HepG2 (cell line): Measurements from ENCODE around the gene VAV2. TPM values are rescaled to one million over a fixed set of nuclear protein-coding genes. Genes with fewer than 3 reads are reported as not detected.
A peak's percentile ranks its signal among the peaks of the same experiment; 100 is the strongest.

Experiments
- ARID2 ChIP-seq: sonication (generic); formaldehyde crosslinking; IDR thresholded peaks from 2 replicates; pipeline ENCODE4 v1.8.1; 2022; ENCODE audit warnings: mild to moderate bottlenecking, missing genetic modification reagents, borderline replicate concordance
- FOXK2 ChIP-seq: fragments of 450-650 bp; IDR thresholded peaks from 2 replicates; pipeline ENCODE4 v1.6.1; 2016
- GTF2F1 ChIP-seq: fragments of 150-350 bp; IDR thresholded peaks from 2 replicates; pipeline ENCODE4 v1.6.1; 2014; ENCODE audit warnings: low read length
- KDM2A ChIP-seq: sonication (generic); formaldehyde crosslinking; IDR thresholded peaks from 2 replicates; pipeline ENCODE4 v1.4.0; 2020; ENCODE audit warnings: low read depth, missing genetic modification reagents, borderline replicate concordance
- MEF2D ChIP-seq: sonication (generic); formaldehyde crosslinking; IDR thresholded peaks from 2 replicates; pipeline ENCODE4 v1.5.1; 2020; ENCODE audit warnings: mild to moderate bottlenecking, missing genetic modification reagents
- PHF21A ChIP-seq: sonication (generic); formaldehyde crosslinking; IDR thresholded peaks from 2 replicates; pipeline ENCODE4 v1.5.0; 2020; ENCODE audit warnings: mild to moderate bottlenecking, missing genetic modification reagents
- PHF5A ChIP-seq: IDR thresholded peaks from one replicate; pipeline ENCODE4 v1.6.1; 2018; ENCODE audit warnings: low read depth, missing genetic modification reagents; ENCODE audit not compliant: unreplicated experiment
- RBFOX2 ChIP-seq: fragments of 200-400 bp; formaldehyde crosslinking; IDR thresholded peaks from 2 replicates; pipeline ENCODE4 v1.6.1; 2017; ENCODE audit warnings: low read depth, mild to moderate bottlenecking, low read length
- REPIN1 ChIP-seq: sonication (generic); formaldehyde crosslinking; IDR thresholded peaks from 2 replicates; pipeline ENCODE4 v1.8.0; 2022; ENCODE audit warnings: missing genetic modification reagents, low read depth, mild to moderate bottlenecking, borderline replicate concordance
- SAP130 ChIP-seq: IDR thresholded peaks from 2 replicates; pipeline ENCODE4 v1.6.1; 2016; ENCODE audit warnings: low read depth
- ZFP37 ChIP-seq: sonication (generic); formaldehyde crosslinking; IDR thresholded peaks from 2 replicates; pipeline ENCODE4 v1.4.0; 2020; ENCODE audit warnings: missing genetic modification reagents, borderline replicate concordance
- ZFP82 ChIP-seq: sonication (generic); formaldehyde crosslinking; IDR thresholded peaks from 2 replicates; pipeline ENCODE4 v1.5.1; 2020; ENCODE audit warnings: mild to moderate bottlenecking, missing genetic modification reagents, borderline replicate concordance
- ZNF264 ChIP-seq: sonication (generic); formaldehyde crosslinking; IDR thresholded peaks from 2 replicates; pipeline ENCODE4 v1.4.0; 2020; ENCODE audit warnings: missing genetic modification reagents
- ZNF34 ChIP-seq: sonication (generic); formaldehyde crosslinking; IDR thresholded peaks from 2 replicates; pipeline ENCODE4 v1.4.0; 2020; ENCODE audit warnings: mild to moderate bottlenecking, missing genetic modification reagents, borderline replicate concordance
- ZNF543 ChIP-seq: sonication (generic); formaldehyde crosslinking; IDR thresholded peaks from 2 replicates; pipeline ENCODE4 v1.4.0; 2020; ENCODE audit warnings: mild to moderate bottlenecking, missing genetic modification reagents
- ZNF720 ChIP-seq: sonication (generic); formaldehyde crosslinking; IDR thresholded peaks from 2 replicates; pipeline ENCODE4 v1.4.0; 2020; ENCODE audit warnings: missing genetic modification reagents
- ZNF761 ChIP-seq: sonication (generic); formaldehyde crosslinking; conservative IDR thresholded peaks from 2 replicates; pipeline ENCODE4 v1.4.0; 2020; ENCODE audit warnings: mild to moderate bottlenecking, missing genetic modification reagents
- polyA plus RNA-seq, 8 experiments: library from polyadenylated mRNA; depleted of rRNA in 3 of 8; stranded (reverse) in 7 of 8; unstranded in 1 of 8; fragments of >200 nt; fragmentation: Illumina TruSeq in 4 of 8; extraction: Trizol in 4 of 8; gene quantifications; 2 replicates each; pipeline versions ENCODE4 v1.2.1 to v1.2.3, GENCODE V29; 2011 to 2016; ENCODE audit warnings: low read depth in 4 of 8, missing spikeins in 1 of 8, mixed read lengths in 1 of 8; ENCODE audit not compliant: insufficient read depth in 1 of 8
- total RNA-seq, 5 experiments: library from RNA; depleted of rRNA; stranded (reverse); fragments of >200 nt; fragmentation: Illumina TruSeq; extraction: Trizol; gene quantifications; 2 replicates each; pipeline ENCODE4 v1.2.3, GENCODE V29; 2016; ENCODE audit warnings: low read depth in 1 of 5
- TF ChIP-seq, protein P1 (sequence below): sonication (generic); formaldehyde crosslinking; IDR thresholded peaks from 2 replicates; pipeline ENCODE4 v1.8.1; 2023; ENCODE audit warnings: mild to moderate bottlenecking, inconsistent platforms, moderate library complexity, missing genetic modification reagents, borderline replicate concordance
- TF ChIP-seq, protein P2 (sequence below): sonication (generic); formaldehyde crosslinking; IDR thresholded peaks from 2 replicates; pipeline ENCODE4 v1.4.0; 2020; ENCODE audit warnings: mild to moderate bottlenecking, missing genetic modification reagents, borderline replicate concordance
- TF ChIP-seq, protein P3 (sequence below): sonication (generic); formaldehyde crosslinking; IDR thresholded peaks from 2 replicates; pipeline ENCODE4 v1.4.0; 2020; ENCODE audit warnings: missing genetic modification reagents

VAV2 gene
- total and polyA plus RNA-seq, 2 of the 13 experiments (the other 11 are each of a cell fraction or from before 2014, with no cell fraction given): 22.5 to 22.9 TPM

DNA sequence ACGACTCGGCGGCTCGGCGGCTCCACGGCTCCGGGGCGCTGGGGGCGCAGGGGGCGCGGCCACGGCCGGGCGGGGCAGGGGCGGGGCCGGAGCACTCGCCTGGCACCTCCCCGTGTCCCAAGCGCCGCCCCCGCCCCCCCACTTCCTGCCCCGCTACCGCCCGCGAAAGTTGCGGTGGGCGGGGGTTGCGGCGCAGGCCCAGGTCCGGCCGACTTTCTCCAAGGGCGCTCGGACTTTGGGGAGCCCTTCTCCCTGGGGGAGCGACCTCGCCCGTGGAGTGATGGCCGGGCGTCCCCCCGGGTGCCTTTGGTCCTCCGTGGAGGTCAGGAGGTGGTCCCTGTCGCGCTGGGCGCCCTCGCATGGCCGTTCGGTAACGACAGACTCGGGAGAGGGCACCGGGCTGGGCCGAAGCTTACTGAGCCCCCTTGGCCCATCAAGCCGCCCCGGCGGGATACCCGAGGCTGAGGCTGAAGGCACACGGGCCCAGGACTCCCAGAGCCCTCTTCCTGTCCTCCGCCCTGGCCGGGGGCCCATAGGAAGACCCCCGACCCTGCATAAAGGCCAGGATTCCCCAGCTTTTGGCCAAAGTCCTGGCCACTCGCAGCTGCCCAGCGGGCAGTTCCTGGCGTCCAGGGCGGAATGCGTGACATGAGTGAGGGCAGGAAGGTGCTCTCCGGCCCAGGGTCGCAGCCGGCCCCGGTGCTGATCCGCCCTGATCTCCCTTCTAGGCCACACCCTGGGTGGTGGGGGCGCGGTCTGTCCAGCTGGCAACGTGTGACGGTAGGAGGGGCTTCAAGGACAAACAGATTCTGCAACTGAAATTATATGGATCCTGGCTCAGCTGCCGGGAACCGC, 883 bp upstream of the VAV2 start (continued):
- 0 out of 2 replicates have a peak, but pooled peaks have one; percentile 53 for TF ChIP-seq MEF2D (CRISPR knock-in tag)
- TF ChIP-seq REPIN1 (CRISPR knock-in tag): no peak; the same call in 1 of the 2 replicates
- no peak for TF ChIP-seq FOXK2
- TF ChIP-seq, protein P1, sequence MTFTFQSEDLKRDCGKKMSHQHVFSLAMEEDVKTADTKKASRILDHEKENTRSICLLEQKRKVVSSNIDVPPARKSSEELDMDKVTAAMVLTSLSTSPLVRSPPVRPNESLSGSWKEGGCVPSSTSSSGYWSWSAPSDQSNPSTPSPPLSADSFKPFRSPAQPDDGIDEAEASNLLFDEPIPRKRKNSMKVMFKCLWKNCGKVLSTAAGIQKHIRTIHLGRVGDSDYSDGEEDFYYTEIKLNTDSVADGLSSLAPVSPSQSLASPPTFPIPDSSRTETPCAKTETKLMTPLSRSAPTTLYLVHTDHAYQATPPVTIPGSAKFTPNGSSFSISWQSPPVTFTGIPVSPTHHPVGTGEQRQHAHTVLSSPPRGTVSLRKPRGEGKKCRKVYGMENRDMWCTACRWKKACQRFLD (CRISPR knock-in tag): no peak
- TF ChIP-seq RBFOX2: peak; percentile 82
- 0 out of 2 replicates have a peak, but pooled peaks have one; percentile 44 for TF ChIP-seq ZNF264
- TF ChIP-seq, protein P2, sequence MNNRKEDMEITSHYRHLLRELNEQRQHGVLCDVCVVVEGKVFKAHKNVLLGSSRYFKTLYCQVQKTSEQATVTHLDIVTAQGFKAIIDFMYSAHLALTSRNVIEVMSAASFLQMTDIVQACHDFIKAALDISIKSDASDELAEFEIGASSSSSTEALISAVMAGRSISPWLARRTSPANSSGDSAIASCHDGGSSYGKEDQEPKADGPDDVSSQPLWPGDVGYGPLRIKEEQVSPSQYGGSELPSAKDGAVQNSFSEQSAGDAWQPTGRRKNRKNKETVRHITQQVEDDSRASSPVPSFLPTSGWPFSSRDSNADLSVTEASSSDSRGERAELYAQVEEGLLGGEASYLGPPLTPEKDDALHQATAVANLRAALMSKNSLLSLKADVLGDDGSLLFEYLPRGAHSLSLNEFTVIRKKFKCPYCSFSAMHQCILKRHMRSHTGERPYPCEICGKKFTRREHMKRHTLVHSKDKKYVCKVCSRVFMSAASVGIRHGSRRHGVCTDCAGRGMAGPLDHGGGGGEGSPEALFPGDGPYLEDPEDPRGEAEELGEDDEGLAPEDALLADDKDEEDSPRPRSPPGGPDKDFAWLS (CRISPR knock-in tag): 0 out of 2 replicates have a peak, but pooled peaks have one; percentile 78
- TF ChIP-seq KDM2A: peak; percentile 87
- 0 out of 2 replicates have a peak, but pooled peaks have one; percentile 27 for TF ChIP-seq ZFP82 (CRISPR knock-in tag)
- TF ChIP-seq ZNF34: 0 out of 2 replicates have a peak, but pooled peaks have one; percentile 82
- TF ChIP-seq ZNF761 (CRISPR knock-in tag): peak; percentile 54; the same call in 1 of the 2 replicates
- TF ChIP-seq, protein P3, sequence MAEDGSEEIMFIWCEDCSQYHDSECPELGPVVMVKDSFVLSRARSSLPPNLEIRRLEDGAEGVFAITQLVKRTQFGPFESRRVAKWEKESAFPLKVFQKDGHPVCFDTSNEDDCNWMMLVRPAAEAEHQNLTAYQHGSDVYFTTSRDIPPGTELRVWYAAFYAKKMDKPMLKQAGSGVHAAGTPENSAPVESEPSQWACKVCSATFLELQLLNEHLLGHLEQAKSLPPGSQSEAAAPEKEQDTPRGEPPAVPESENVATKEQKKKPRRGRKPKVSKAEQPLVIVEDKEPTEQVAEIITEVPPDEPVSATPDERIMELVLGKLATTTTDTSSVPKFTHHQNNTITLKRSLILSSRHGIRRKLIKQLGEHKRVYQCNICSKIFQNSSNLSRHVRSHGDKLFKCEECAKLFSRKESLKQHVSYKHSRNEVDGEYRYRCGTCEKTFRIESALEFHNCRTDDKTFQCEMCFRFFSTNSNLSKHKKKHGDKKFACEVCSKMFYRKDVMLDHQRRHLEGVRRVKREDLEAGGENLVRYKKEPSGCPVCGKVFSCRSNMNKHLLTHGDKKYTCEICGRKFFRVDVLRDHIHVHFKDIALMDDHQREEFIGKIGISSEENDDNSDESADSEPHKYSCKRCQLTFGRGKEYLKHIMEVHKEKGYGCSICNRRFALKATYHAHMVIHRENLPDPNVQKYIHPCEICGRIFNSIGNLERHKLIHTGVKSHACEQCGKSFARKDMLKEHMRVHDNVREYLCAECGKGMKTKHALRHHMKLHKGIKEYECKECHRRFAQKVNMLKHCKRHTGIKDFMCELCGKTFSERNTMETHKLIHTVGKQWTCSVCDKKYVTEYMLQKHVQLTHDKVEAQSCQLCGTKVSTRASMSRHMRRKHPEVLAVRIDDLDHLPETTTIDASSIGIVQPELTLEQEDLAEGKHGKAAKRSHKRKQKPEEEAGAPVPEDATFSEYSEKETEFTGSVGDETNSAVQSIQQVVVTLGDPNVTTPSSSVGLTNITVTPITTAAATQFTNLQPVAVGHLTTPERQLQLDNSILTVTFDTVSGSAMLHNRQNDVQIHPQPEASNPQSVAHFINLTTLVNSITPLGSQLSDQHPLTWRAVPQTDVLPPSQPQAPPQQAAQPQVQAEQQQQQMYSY (CRISPR knock-in tag): peak; percentile 51; the same call in 1 of the 2 replicates
- TF ChIP-seq GTF2F1: no peak
- peak; percentile 76 for TF ChIP-seq SAP130 (CRISPR knock-in tag)
- TF ChIP-seq PHF5A (CRISPR knock-in tag): peak; percentile 39
- TF ChIP-seq ZFP37 (CRISPR knock-in tag): no peak
- 0 out of 2 replicates have a peak, but pooled peaks have one; percentile 42 for TF ChIP-seq ARID2 (CRISPR knock-in tag)
- no peak for TF ChIP-seq ZNF720
- TF ChIP-seq ZNF543 (CRISPR knock-in tag): 0 out of 2 replicates have a peak, but pooled peaks have one; percentile 46
- TF ChIP-seq PHF21A: peak; percentile 62; the same call in 1 of the 2 replicates
